C4-2B (cell line): Measurements from ENCODE around the gene MVB12B.

Experiments used
- CTCF ChIP-seq: fragments of 450-650 bp; conservative IDR thresholded peaks from 2 replicates; pipeline ENCODE4 v1.5.1; 2017; ENCODE audit warnings: mild to moderate bottlenecking
- ZFX ChIP-seq: fragments of 450-650 bp; IDR thresholded peaks from 2 replicates; pipeline ENCODE4 v1.6.1; 2017

DNA sequence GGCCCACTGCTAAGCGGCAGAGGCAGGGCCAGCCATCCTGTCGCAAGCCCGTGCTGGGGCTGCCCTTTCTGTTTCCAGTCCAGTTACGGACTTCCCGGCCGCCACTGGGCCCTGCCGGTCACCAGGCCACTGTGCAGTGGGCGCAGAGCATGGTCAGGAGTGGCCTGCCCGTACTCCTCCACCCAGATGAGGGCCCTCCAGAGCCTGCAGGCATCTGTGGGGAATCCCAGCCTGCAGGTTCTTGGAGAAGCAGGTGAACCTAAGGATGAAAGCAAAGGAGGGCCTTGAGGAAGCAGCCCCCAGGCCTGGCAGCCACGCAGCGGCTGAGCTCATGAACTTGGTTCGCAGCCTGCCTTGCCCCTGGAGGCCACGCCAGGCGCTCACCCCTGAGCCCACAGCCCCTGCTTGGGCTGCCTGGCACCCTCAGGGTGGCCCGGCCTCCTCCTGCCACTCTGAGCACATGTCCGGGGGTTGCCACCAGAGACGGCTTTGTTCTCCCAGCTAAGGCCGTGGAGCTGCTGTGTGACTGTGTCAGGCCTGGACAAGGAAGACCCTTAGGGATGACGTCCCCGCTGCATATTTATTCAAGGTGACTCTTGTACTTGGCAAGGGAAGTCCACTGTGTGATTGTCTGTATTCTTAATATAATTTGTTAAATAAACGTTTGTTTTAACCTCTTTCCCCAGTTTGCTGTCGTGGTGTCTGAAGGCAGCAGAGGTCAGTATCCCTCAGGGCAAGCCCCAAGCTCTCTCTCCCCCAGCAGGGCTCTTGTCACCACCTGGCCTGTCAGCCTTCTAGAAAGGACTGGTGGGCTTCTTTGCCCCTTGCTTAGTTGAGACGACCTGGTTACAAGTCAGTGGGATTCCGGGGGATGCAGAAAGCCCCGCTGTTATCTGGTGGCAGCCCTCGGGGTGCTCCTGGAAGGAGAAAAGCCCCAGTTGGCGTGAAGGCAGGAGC, 180.0 kb downstream of the MVB12B start:
- TF ChIP-seq CTCF = no peak
- TF ChIP-seq ZFX = no peak
